CD4-positive, alpha-beta T cell treated with Interleukin-15 for 1 hour (primary cell): Measurements from ENCODE around the gene ARPC3.
"Not testable (repeated sequence)": the region's sequence is repeated elsewhere in the genome, so short reads cannot be mapped to it uniquely, and the experiment has no call there.

Source experiments
- DNase-seq: peaks from one replicate; pipeline ENCODE4 v3.0.0-alpha.2; 2020

The ARPC3 gene

GRCh38 chr12:110410086-110410485, 40.1 kb downstream of the ARPC3 start:
- DNase-seq: not testable (repeated sequence)

GRCh38 chr12:110405126-110405662, 44.9 kb downstream of the ARPC3 start:
- not testable (repeated sequence) for DNase-seq

GRCh38 chr12:110403976-110404682, 46.0 kb downstream of the ARPC3 start:
- DNase-seq: peak; percentile 77

- DNase-seq: peak; percentile 87
These were observed 46.8 kb downstream of the ARPC3 start, which contains the start of gene ANAPC7 for GRCh38 chr12:110403146-110403975. Gene ANAPC7 (minus strand): TSS chr12:110403708. CDS start chr12:110403627, 81 bp downstream.
